Fibroblast of lung (primary cell): ENCODE data around the gene NME7. TPM values are rescaled to one million over a fixed set of nuclear protein-coding genes. Genes with fewer than 3 reads are reported as not detected.

ENCODE experiments used
- DNase-seq, 2 donors: peaks; one replicate each; pipeline versions ENCODE4 v3.0.0 to v3.0.0-alpha.2; 2010; ENCODE audit warnings: low read depth in 2 of 2
- H2AFZ ChIP-seq: 2 replicates; pipeline ENCODE4 v1.5.1; 2012; ENCODE audit warnings: low read length, control low read depth, inconsistent platforms
- H3K27ac ChIP-seq: 2 replicates; pipeline ENCODE4 v1.5.1; 2011; ENCODE audit warnings: low read length, control low read depth; ENCODE audit not compliant: insufficient read depth
- H3K27me3 ChIP-seq: 2 replicates; pipeline ENCODE4 v1.5.1; 2011; ENCODE audit warnings: mild to moderate bottlenecking, low read length; ENCODE audit not compliant: control insufficient read depth, insufficient read depth
- H3K36me3 ChIP-seq: 2 replicates; pipeline ENCODE4 v1.5.1; 2011; ENCODE audit warnings: low read length; ENCODE audit not compliant: control insufficient read depth, insufficient read depth
- H3K4me1 ChIP-seq: 2 replicates; pipeline ENCODE4 v1.5.1; 2011; ENCODE audit warnings: low read length; ENCODE audit not compliant: control insufficient read depth, insufficient read depth; ENCODE audit errors: extremely low read depth
- H3K4me2 ChIP-seq: 2 replicates; pipeline ENCODE4 v1.5.1; 2011; ENCODE audit warnings: low read length, control low read depth; ENCODE audit not compliant: insufficient read depth; ENCODE audit errors: extremely low read depth
- H3K4me3 ChIP-seq, 4 experiments: fragments of 200-600 bp in 1 of 4; sonication (generic) in 1 of 4; replicated peaks in 1 of 4; 2 replicates each; pipeline ENCODE4 v1.5.1; 2011 to 2016; ENCODE audit warnings: low read length in 4 of 4, low read depth in 3 of 4, mild to moderate bottlenecking in 3 of 4, control low read depth in 2 of 4, inconsistent platforms in 1 of 4, mixed read lengths in 1 of 4; ENCODE audit not compliant: insufficient read depth in 1 of 4; ENCODE audit errors: control extremely low read depth in 1 of 4
- H3K79me2 ChIP-seq: 2 replicates; pipeline ENCODE4 v1.5.1; 2012; ENCODE audit warnings: mild to moderate bottlenecking, low read length, inconsistent platforms; ENCODE audit not compliant: control insufficient read depth, insufficient read depth
- H3K9ac ChIP-seq: 2 replicates; pipeline ENCODE4 v1.5.1; 2011; ENCODE audit warnings: mild to moderate bottlenecking, low read length, control low read depth; ENCODE audit not compliant: insufficient read depth
- H3K9me3 ChIP-seq: 2 replicates; pipeline ENCODE4 v1.5.1; 2012; ENCODE audit warnings: low read depth, low read length; ENCODE audit not compliant: control insufficient read depth, insufficient read depth
- H4K20me1 ChIP-seq: 2 replicates; pipeline ENCODE4 v1.5.1; 2011; ENCODE audit warnings: low read length; ENCODE audit not compliant: control insufficient read depth, insufficient read depth; ENCODE audit errors: extremely low read depth
- CTCF ChIP-seq, 2 donors: IDR thresholded peaks in 1 of 2; conservative IDR thresholded peaks in 1 of 2; 1 replicate in 1 of 2; 2 replicates in 1 of 2; pipeline ENCODE4 v1.5.1; 2011 to 2012; ENCODE audit warnings: low read length in 2 of 2, control low read depth in 1 of 2, inconsistent platforms in 1 of 2, low read depth in 1 of 2, mild to moderate bottlenecking in 1 of 2
- EZH2 ChIP-seq: IDR thresholded peaks from 2 replicates; pipeline ENCODE4 v1.5.1; 2012; ENCODE audit warnings: low read length, control low read depth, mild to moderate bottlenecking; ENCODE audit errors: missing control alignments
- polyA plus RNA-seq, 2 donors: library from polyadenylated mRNA; depleted of rRNA in 1 of 2; stranded (reverse) in 1 of 2; unstranded in 1 of 2; fragments of >200 nt; gene quantifications; 2 replicates each; pipeline ENCODE4 v1.2.1, GENCODE V29; 2011 to 2012; ENCODE audit warnings: missing spikeins in 1 of 2
- total RNA-seq: library from RNA; depleted of rRNA; stranded (reverse); fragments of >200 nt; gene quantifications from 2 replicates; pipeline ENCODE4 v1.2.1, GENCODE V29; 2014

NME7 gene
- total and polyA plus RNA-seq, 2 donors (not counting 1 experiment from before 2014, with no cell fraction given): 21.0 to 30.8 TPM

GRCh38 chr1:169261884-169262283 is 105.7 kb downstream of the NME7 start:
- Histone ChIP-seq H4K20me1 (no peaks in the 10 kb centered on the region), H3K27me3 (no peaks in the 10 kb centered on the region), H2AFZ (no peak overlapping the region), H3K9me3 (no peaks in the 10 kb centered on the region), H3K9ac (no peak overlapping the region), H3K4me1 (no peaks in the 10 kb centered on the region), H3K27ac (no peak overlapping the region), H3K4me3 (no peak overlapping the region), H3K36me3 (no peaks in the 10 kb centered on the region), H3K4me2 (no peak overlapping the region), H3K79me2 (no peaks in the 10 kb centered on the region)
- TF ChIP-seq CTCF (conservative IDR thresholded peaks at IDR 0.05 in 1 of 2, IDR thresholded peaks at IDR 0.05 in 1 of 2; ENCODE audit: low read depth in 1 of 2, low read length in 2 of 2) (no peak), EZH2 (no peak)
- DNase-seq: no peak

GRCh38 chr1:169260478-169261151 is 107.0 kb downstream of the NME7 start:
- Histone ChIP-seq H3K36me3 (no peaks in the 10 kb centered on the region), H3K4me2 (no peak overlapping the region), H2AFZ (no peak overlapping the region), H3K4me3 (no peak overlapping the region), H3K4me1 (no peaks in the 10 kb centered on the region), H3K27ac (no peak overlapping the region), H3K9ac (no peak overlapping the region), H3K79me2 (no peaks in the 10 kb centered on the region), H3K27me3 (no peaks in the 10 kb centered on the region), H3K9me3 (no peaks in the 10 kb centered on the region), H4K20me1 (no peaks in the 10 kb centered on the region)
- no peak for DNase-seq
- TF ChIP-seq EZH2 (no peak), CTCF (conservative IDR thresholded peaks at IDR 0.05 in 1 of 2, IDR thresholded peaks at IDR 0.05 in 1 of 2; ENCODE audit: low read depth in 1 of 2, low read length in 2 of 2) (no peak)

DNA sequence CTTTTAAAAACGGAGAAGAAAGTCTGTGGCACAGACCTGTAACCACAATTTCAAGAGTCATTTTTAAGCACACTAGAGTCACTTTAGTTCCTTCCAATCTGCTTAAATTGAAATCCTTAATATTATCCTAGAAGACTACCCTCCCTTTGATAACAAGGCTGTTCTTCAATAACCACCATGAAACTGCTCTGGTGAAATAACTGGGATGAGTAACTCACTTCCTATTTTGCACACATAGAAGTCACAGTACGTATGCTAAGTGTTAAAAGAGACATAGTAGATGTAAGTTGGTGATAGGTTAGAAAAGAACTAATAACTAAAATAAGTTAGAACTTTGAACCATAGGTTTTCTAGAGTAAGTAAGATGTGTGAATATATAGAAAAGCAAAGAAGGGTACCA is 107.8 kb downstream of the NME7 start:
- Histone ChIP-seq H2AFZ (no peak overlapping the region), H4K20me1 (no peaks in the 10 kb centered on the region), H3K79me2 (no peaks in the 10 kb centered on the region), H3K4me2 (no peak overlapping the region), H3K27ac (no peak overlapping the region), H3K36me3 (no peaks in the 10 kb centered on the region), H3K27me3 (no peaks in the 10 kb centered on the region), H3K4me1 (no peaks in the 10 kb centered on the region), H3K9me3 (no peaks in the 10 kb centered on the region), H3K9ac (no peak overlapping the region), H3K4me3 (no peak overlapping the region)
- no peak for DNase-seq
- TF ChIP-seq CTCF (conservative IDR thresholded peaks at IDR 0.05 in 1 of 2, IDR thresholded peaks at IDR 0.05 in 1 of 2; ENCODE audit: low read depth in 1 of 2, low read length in 2 of 2) (no peak), EZH2 (no peak)
